GM12878 (cell line): Measurements from ENCODE around the gene CHST5. TPM values are rescaled to one million over a fixed set of nuclear protein-coding genes. Genes with fewer than 3 reads are reported as not detected.

ENCODE experiments used
- ATAC-seq: fragments of 200-7000 bp; cut with Tn5 transposase; 3 replicates; pipeline ENCODE4 v1.9.1; 2020; ENCODE audit warnings: mild to moderate bottlenecking, moderate library complexity
- BruUV-seq: library from RNA; stranded (reverse); fragments of 400-500 nt; replicated peaks from 2 replicates; lab custom pipeline; 2021; lab: Mats Ljungman, UMichigan
- CTCF ChIA-PET: fragments of 300-600 bp; sonication (Branson Sonifier 250); formaldehyde crosslinking; extraction: SDS; loops from one replicate; lab custom pipeline; 2021; ENCODE audit warnings: inconsistent platforms; lab: Yijun Ruan, JAX
- POLR2A ChIA-PET: fragments of 350-600 bp; formaldehyde crosslinking; extraction: SDS; loops from one replicate; lab custom pipeline; 2021; ENCODE audit warnings: inconsistent platforms; lab: Charles Lee
- RAD21 ChIA-PET: fragments of 300-600 bp; sonication (Branson Sonifier 250); formaldehyde crosslinking; loops from one replicate; lab custom pipeline; 2023; ENCODE audit warnings: antibody characterized with exemption; ENCODE audit not compliant: unreplicated experiment; lab: Charles Lee
- SMC1A ChIA-PET: fragments of 300-600 bp; sonication (Branson Sonifier 250); formaldehyde crosslinking; loops from one replicate; lab custom pipeline; 2023; ENCODE audit not compliant: unreplicated experiment, uncharacterized antibody; lab: Charles Lee
- DNase-seq: peaks from one replicate; pipeline ENCODE4 v3.0.0-alpha.2; 2011; ENCODE audit warnings: low read depth, low spot score
- FAIRE-seq: peaks from 3 replicates; lab custom pipeline; 2011; peaks lifted over from hg19 to GRCh38; lab: Jason Lieb, UNC
- H2AFZ ChIP-seq: 2 replicates; pipeline ENCODE4 v1.6.0; 2011; ENCODE audit warnings: low read depth, low read length, control low read depth; ENCODE audit not compliant: control insufficient read depth
- H3K27ac ChIP-seq: 2 replicates; pipeline ENCODE4 v1.5.1; 2011; ENCODE audit warnings: control low read depth; ENCODE audit not compliant: control insufficient read depth, insufficient read depth
- H3K27me3 ChIP-seq, 2 experiments: replicated peaks in 1 of 2; 2 replicates each; pipeline versions ENCODE4 v1.6.0 to v1.6.1; 2011; ENCODE audit warnings: low read length in 1 of 2; ENCODE audit not compliant: control insufficient read depth in 2 of 2, insufficient read depth in 2 of 2
- H3K36me3 ChIP-seq, 2 experiments: 2 replicates each; pipeline ENCODE4 v1.5.1; 2011; ENCODE audit warnings: low read length in 1 of 2; ENCODE audit not compliant: control insufficient read depth in 2 of 2, insufficient read depth in 2 of 2
- H3K4me1 ChIP-seq: 2 replicates; pipeline ENCODE4 v1.6.1; 2011; ENCODE audit warnings: mild to moderate bottlenecking, low read length, moderate library complexity, mixed read lengths; ENCODE audit not compliant: control insufficient read depth, insufficient read depth
- H3K4me2 ChIP-seq: 2 replicates; pipeline ENCODE4 v1.6.0; 2011; ENCODE audit warnings: control low read depth; ENCODE audit not compliant: control insufficient read depth, insufficient read depth
- H3K4me3 ChIP-seq: fragments of 200-600 bp; sonication (generic); 2 replicates; pipeline ENCODE4 v1.5.1; 2016
- H3K79me2 ChIP-seq: 2 replicates; pipeline ENCODE4 v1.6.0; 2011; ENCODE audit warnings: low read length; ENCODE audit not compliant: control insufficient read depth, insufficient read depth
- H3K9ac ChIP-seq: 2 replicates; pipeline ENCODE4 v1.8.0; 2011; ENCODE audit warnings: low read length, control low read depth, mixed read lengths; ENCODE audit not compliant: control insufficient read depth, insufficient read depth
- H3K9me3 ChIP-seq: replicated peaks from 3 replicates; pipeline ENCODE4 v1.5.1; 2011; ENCODE audit warnings: mild to moderate bottlenecking, low read length; ENCODE audit not compliant: control insufficient read depth, insufficient read depth
- H4K20me1 ChIP-seq: 2 replicates; pipeline ENCODE4 v1.6.0; 2011; ENCODE audit not compliant: control insufficient read depth, insufficient read depth
- ATF7 ChIP-seq: fragments of 450-650 bp; IDR thresholded peaks from 2 replicates; pipeline ENCODE4 v1.6.1; 2016; ENCODE audit warnings: low read depth, mild to moderate bottlenecking
- CREM ChIP-seq: IDR thresholded peaks from 2 replicates; pipeline ENCODE4 v1.6.1; 2014; ENCODE audit warnings: antibody characterized with exemption, low read depth
- ETV6 ChIP-seq, 2 experiments: fragments of 450-650 bp in 1 of 2; IDR thresholded peaks in 1 of 2; conservative IDR thresholded peaks in 1 of 2; 2 replicates each; pipeline ENCODE4 v1.6.1; 2014; ENCODE audit warnings: antibody characterized with exemption in 1 of 2, borderline replicate concordance in 1 of 2, low read depth in 1 of 2, mild to moderate bottlenecking in 1 of 2, moderate library complexity in 1 of 2
- GATAD2B ChIP-seq: fragments of 450-650 bp; conservative IDR thresholded peaks from 2 replicates; pipeline ENCODE4 v1.6.1; 2017; ENCODE audit warnings: low read depth, mild to moderate bottlenecking, moderate library complexity
- IKZF2 ChIP-seq, 2 experiments: fragments of 450-650 bp; IDR thresholded peaks; 2 replicates each; pipeline ENCODE4 v1.6.1; 2017; ENCODE audit warnings: mild to moderate bottlenecking in 2 of 2, moderate library complexity in 2 of 2
- JUNB ChIP-seq: IDR thresholded peaks from 2 replicates; pipeline ENCODE4 v1.6.1; 2016; ENCODE audit warnings: antibody characterized with exemption, mild to moderate bottlenecking
- JUND ChIP-seq: IDR thresholded peaks from 2 replicates; pipeline ENCODE4 v1.6.1; 2012; ENCODE audit warnings: low read depth, mild to moderate bottlenecking, low read length, improper control_type of control experiment, moderate library complexity
- MTA2 ChIP-seq: fragments of 450-650 bp; IDR thresholded peaks from 2 replicates; pipeline ENCODE4 v1.6.1; 2016; ENCODE audit warnings: low read depth, mild to moderate bottlenecking, moderate library complexity
- MYC ChIP-seq: IDR thresholded peaks from 2 replicates; pipeline ENCODE4 v1.6.1; 2011; ENCODE audit warnings: mild to moderate bottlenecking, low read length, moderate library complexity, inconsistent platforms; ENCODE audit not compliant: insufficient read depth, insufficient replicate concordance, insufficient read length, severe bottlenecking
- NBN ChIP-seq: fragments of 450-650 bp; IDR thresholded peaks from 2 replicates; pipeline ENCODE4 v1.6.1; 2016
- NFIC ChIP-seq: IDR thresholded peaks from 2 replicates; pipeline ENCODE4 v1.6.1; 2012; ENCODE audit warnings: low read depth, mild to moderate bottlenecking, inconsistent platforms, low read length, moderate library complexity
- NR2C1 ChIP-seq: fragments of 450-650 bp; IDR thresholded peaks from 2 replicates; pipeline ENCODE4 v1.6.1; 2017; ENCODE audit warnings: antibody characterized with exemption, mild to moderate bottlenecking, moderate library complexity
- SMC3 ChIP-seq: IDR thresholded peaks from 2 replicates; pipeline ENCODE4 v1.6.1; 2011; ENCODE audit warnings: low read length, improper control_type of control experiment, borderline replicate concordance
- ZBED1 ChIP-seq: IDR thresholded peaks from 2 replicates; pipeline ENCODE4 v1.6.1; 2016; ENCODE audit warnings: borderline replicate concordance
- WGBS: methylation state at CpG from one replicate; pipeline ENCODE4 v1.1.6; 2016; ENCODE audit warnings: low lambda C conversion rate; ENCODE audit not compliant: insufficient replicate concordance, insufficient coverage; ENCODE audit errors: missing lambda C conversion rate; 5-methylcytosine and 5-hydroxymethylcytosine counted together
- in situ Hi-C: fragments of 300-500 bp; cut with MboI; formaldehyde crosslinking; loops from 9 replicates; pipeline ENCODE4 v1.14.3; 2018; ENCODE audit warnings: mixed read lengths
- intact Hi-C: fragments of 100-400 bp; cut with micrococcal nuclease; formaldehyde crosslinking; loops from one replicate; pipeline ENCODE4 v1.14.2; 2022; ENCODE audit not compliant: unreplicated experiment
- polyA plus RNA-seq, 11 experiments: library from polyadenylated mRNA; depleted of rRNA in 4 of 11; unstranded in 6 of 11; stranded (reverse) in 5 of 11; fragments of >200 nt; fragmentation: Nextera tagmentation in 4 of 11; fragmentation: Illumina TruSeq in 1 of 11; extraction: Ambion mirVana in 4 of 11; extraction: Trizol in 1 of 11; gene quantifications; 1 replicate in 1 of 11; 2 replicates in 10 of 11; pipeline versions ENCODE4 v1.2.1 to v1.2.3, GENCODE V29; 2011 to 2016; ENCODE audit warnings: inconsistent platforms in 2 of 11, missing spikeins in 2 of 11, low read depth in 1 of 11
- total RNA-seq, 4 experiments: library from RNA; depleted of rRNA in 3 of 4; stranded (reverse); fragments of >200 nt in 3 of 4; fragmentation: Illumina TruSeq in 1 of 4; extraction: Trizol in 1 of 4; gene quantifications; 2 replicates each; pipeline versions ENCODE4 v1.2.1 to v1.2.3, GENCODE V29; 2013 to 2021
- TF ChIP-seq, protein P1 (sequence below): fragments of 450-650 bp; IDR thresholded peaks from 2 replicates; pipeline ENCODE4 v1.6.1; 2017; ENCODE audit warnings: low read depth, mild to moderate bottlenecking, moderate library complexity

Gene CHST5
- total and polyA plus RNA-seq, 10 of the 15 experiments (the other 5 are each of a cell fraction or from before 2014, with no cell fraction given), result 0.04 to 0.43 (median 0.14) TPM; not detected in 6

DNA sequence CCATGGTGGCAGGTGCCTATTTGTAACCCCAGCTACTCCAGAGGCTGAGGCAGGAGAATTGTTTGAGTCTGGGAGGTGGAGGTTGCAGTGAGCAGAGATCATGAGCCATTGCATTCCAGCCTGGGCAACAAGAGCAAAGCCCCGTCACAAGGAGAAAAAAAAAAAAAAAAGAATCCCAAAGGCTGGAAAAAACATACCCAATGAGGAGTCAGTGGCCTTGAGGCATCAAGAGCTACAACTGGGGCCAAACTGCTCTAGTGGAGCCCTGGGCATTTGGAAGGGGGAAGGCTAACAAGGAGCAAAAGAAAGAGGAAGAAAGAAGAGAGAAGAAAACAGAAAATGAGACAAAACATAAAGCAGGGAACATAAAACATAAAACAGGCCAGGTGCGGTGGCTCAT, 47.6 kb downstream of the CHST5 start:
- DNase-seq (no peak), ATAC-seq (no peak)
- Histone ChIP-seq H3K79me2 (no peaks in the 10 kb centered on the region), H3K27me3 (no peaks in the 10 kb centered on the region), H3K9me3 (no peaks in the 10 kb centered on the region), H2AFZ (peak overlapping the region; percentile 37), H3K36me3 (no peaks in the 10 kb centered on the region), H3K4me3 (no peak overlapping the region), H3K9ac (no peak overlapping the region), H3K27ac (peak overlapping the region; percentile 55; the same call in 1 of the 2 replicates), H4K20me1 (no peaks in the 10 kb centered on the region), H3K4me1 (peaks cover 50% of the 10 kb centered on the region), H3K4me2 (no peak overlapping the region)
- BruUV-seq, result no TSS peak
- intact Hi-C loops, result no loop called here
- in situ Hi-C loops, result no loop called here
- RAD21 ChIA-PET, result interaction anchor here (1.9 to 3.4 kb wide), 2 partner anchors 16 to 29 kb away, joined by 15 to 19 read pairs; no protein-coding TSS in a partner anchor
- POLR2A ChIA-PET, result no interaction called here
- TF ChIP-seq MYC, result no peak
- TF ChIP-seq, all 136 proteins: peak for 0
- WGBS, result 96% methylated on average over 2 of the region's 2 CpGs
- SMC1A ChIA-PET, result interaction anchor here (1.5 to 3.0 kb wide), 2 partner anchors 23 to 61 kb away, joined by 3 to 11 read pairs; no protein-coding TSS in a partner anchor
- CTCF ChIA-PET, result interaction anchor here (0.6 to 1.7 kb wide), 6 partner anchors 13 to 133 kb away, joined by 3 to 6 read pairs (median 3); no protein-coding TSS in a partner anchor
- no peak for FAIRE-seq

DNA sequence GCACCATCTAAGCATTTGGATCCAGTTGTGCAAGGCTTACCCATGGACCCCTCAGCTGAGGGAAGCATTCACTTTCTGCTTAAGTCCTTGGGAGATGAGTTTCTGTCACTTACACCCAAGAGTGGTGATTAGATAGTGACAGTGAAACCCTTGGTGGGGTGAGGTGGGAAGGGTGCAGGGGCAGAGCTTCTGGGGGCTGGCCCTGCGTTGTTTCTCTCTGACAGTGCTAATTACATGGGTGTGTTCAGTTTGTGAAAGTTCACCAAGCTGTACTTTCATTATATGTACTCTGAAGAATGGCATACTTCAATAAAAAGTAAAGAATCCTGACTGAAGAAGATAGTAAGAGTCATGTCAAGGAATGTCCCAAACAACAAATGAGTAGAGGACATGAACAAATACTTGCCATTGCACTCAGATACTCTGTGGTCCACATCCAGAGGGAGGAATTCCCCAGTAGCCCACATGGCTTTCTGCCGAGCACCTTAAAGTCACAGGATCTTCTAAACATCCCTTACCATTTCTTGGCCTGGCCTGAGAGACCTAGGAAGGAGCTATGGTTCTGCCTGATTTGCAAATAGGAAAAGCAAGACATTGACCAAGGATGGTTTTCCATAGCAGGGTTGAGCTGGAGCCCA, 49.1 kb downstream of the CHST5 start:
- Histone ChIP-seq H4K20me1 (no peaks in the 10 kb centered on the region), H3K4me3 (no peak overlapping the region), H3K79me2 (no peaks in the 10 kb centered on the region), H3K9ac (peak overlapping the region; percentile 46), H3K36me3 (no peaks in the 10 kb centered on the region), H3K27ac (peak overlapping the region; percentile 74), H3K4me2 (peak overlapping the region; percentile 83), H3K9me3 (no peaks in the 10 kb centered on the region), H3K27me3 (no peaks in the 10 kb centered on the region), H2AFZ (peak overlapping the region; percentile 68), H3K4me1 (peaks cover 41% of the 10 kb centered on the region)
- ChIA-PET CTCF (interaction anchor here (0.9 to 3.7 kb wide), 10 partner anchors 14 to 287 kb away, joined by 3 to 20 read pairs (median 4); partner anchors contain the start of genes CFDP1 and TMEM170A), POLR2A (interaction anchor here (0.6 to 1.4 kb wide), 3 partner anchors 23 to 30 kb away, joined by 3 read pairs; no protein-coding TSS in a partner anchor), RAD21 (interaction anchor here (1.0 to 3.4 kb wide), 6 partner anchors 11 to 277 kb away, joined by 3 to 19 read pairs (median 4); partner anchors contain the start of genes KARS1 and TERF2IP), SMC1A (interaction anchor here (0.6 to 3.0 kb wide), 9 partner anchors 9 to 317 kb away, joined by 3 to 13 read pairs (median 5); no protein-coding TSS in a partner anchor)
- intact Hi-C loops, result no loop called here
- DNase-seq (peak; percentile 45), ATAC-seq (peak; percentile 83), FAIRE-seq (no peak)
- WGBS, result 0% methylated on average over 2 of the region's 2 CpGs
- no TSS peak for BruUV-seq
- in situ Hi-C loops, result no loop called here
- 0 out of 2 replicates have a peak, but pooled peaks have one; percentile 35 for TF ChIP-seq JUNB
- peak; percentile 28; the same call in 1 of the 2 replicates for TF ChIP-seq NFIC
- TF ChIP-seq CREM, result no peak
- TF ChIP-seq, protein P1, sequence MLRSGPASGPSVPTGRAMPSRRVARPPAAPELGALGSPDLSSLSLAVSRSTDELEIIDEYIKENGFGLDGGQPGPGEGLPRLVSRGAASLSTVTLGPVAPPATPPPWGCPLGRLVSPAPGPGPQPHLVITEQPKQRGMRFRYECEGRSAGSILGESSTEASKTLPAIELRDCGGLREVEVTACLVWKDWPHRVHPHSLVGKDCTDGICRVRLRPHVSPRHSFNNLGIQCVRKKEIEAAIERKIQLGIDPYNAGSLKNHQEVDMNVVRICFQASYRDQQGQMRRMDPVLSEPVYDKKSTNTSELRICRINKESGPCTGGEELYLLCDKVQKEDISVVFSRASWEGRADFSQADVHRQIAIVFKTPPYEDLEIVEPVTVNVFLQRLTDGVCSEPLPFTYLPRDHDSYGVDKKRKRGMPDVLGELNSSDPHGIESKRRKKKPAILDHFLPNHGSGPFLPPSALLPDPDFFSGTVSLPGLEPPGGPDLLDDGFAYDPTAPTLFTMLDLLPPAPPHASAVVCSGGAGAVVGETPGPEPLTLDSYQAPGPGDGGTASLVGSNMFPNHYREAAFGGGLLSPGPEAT, result no peak; the same call in 1 of the 2 replicates
- no peak for TF ChIP-seq ZBED1
- 0 out of 2 replicates have a peak, but pooled peaks have one; percentile 11 for TF ChIP-seq GATAD2B
- peak; percentile 52; the same call in 1 of the 2 replicates for TF ChIP-seq MTA2
- no peak for TF ChIP-seq ETV6 (conservative IDR thresholded peaks at IDR 0.05 in 1 of 2, IDR thresholded peaks at IDR 0.05 in 1 of 2; ENCODE audit: borderline replicate concordance in 1 of 2, low read depth in 1 of 2)
- TF ChIP-seq ATF7, result 0 out of 2 replicates have a peak, but pooled peaks have one; percentile 14
- peak in 1 of 2 experiments; percentile 19; a peak in 2 of 4 replicates for TF ChIP-seq IKZF2 (IDR thresholded peaks at IDR 0.05)
- TF ChIP-seq NBN, result 0 out of 2 replicates have a peak, but pooled peaks have one; percentile 37
- no peak for TF ChIP-seq NR2C1
- no peak for TF ChIP-seq JUND
- TF ChIP-seq SMC3, result no peak
